GM19468 (cell line): ENCODE measurements around the gene MYH16.
"Not testable (repeated sequence)": the region's sequence is repeated elsewhere in the genome, so short reads cannot be mapped to it uniquely, and the experiment has no call there.

Experiments used
- ATAC-seq: cut with Tn5 transposase; IDR thresholded peaks from one replicate; pipeline ENCODE4 v1.9.1; 2021; ENCODE audit warnings: mild to moderate bottlenecking, moderate library complexity, moderate number of reproducible peaks; ENCODE audit not compliant: unreplicated experiment; ENCODE audit errors: extremely low read depth

The MYH16 gene

GRCh38 chr7:99339595-99339994 is 67.0 kb downstream of the MYH16 start:
- ATAC-seq: no peak

GRCh38 chr7:99340659-99341058 is 68.0 kb downstream of the MYH16 start:
- no peak for ATAC-seq

- ATAC-seq: no peak
Observed at GRCh38 chr7:99344061-99344647, 71.5 kb downstream of the MYH16 start.

GRCh38 chr7:99350641-99351040 is 78.0 kb downstream of the MYH16 start:
- not testable (repeated sequence) for ATAC-seq

GRCh38 chr7:99352247-99352646 is 79.6 kb downstream of the MYH16 start:
- ATAC-seq: no peak

- no peak for ATAC-seq
Observed at GRCh38 chr7:99355098-99355497, 82.5 kb downstream of the MYH16 start.

GRCh38 chr7:99357701-99358490 is 85.3 kb downstream of the MYH16 start:
- ATAC-seq: no peak

- ATAC-seq: not testable (repeated sequence)
Observed at GRCh38 chr7:99358521-99358920, 85.9 kb downstream of the MYH16 start.

- no peak for ATAC-seq
Observed at GRCh38 chr7:99359465-99360154, 87.0 kb downstream of the MYH16 start.
